HG03097 (cell line): ENCODE results near the gene IGSF11.
"Not testable (repeated sequence)": the region's sequence is repeated elsewhere in the genome, so short reads cannot be mapped to it uniquely, and the experiment has no call there.

ENCODE experiments used
- ATAC-seq: cut with Tn5 transposase; IDR thresholded peaks from one replicate; pipeline ENCODE4 v1.9.1; 2021; ENCODE audit not compliant: unreplicated experiment, low FRiP score

The IGSF11 gene

GRCh38 chr3:118990823-118991560 lies 43.7 kb downstream of the IGSF11 start:
- no peak for ATAC-seq

GRCh38 chr3:118988198-118989130 lies 46.2 kb downstream of the IGSF11 start:
- ATAC-seq = no peak

- ATAC-seq = no peak
These were observed 47.2 kb downstream of the IGSF11 start for GRCh38 chr3:118987477-118987876.

- ATAC-seq = no peak
These were observed 47.9 kb downstream of the IGSF11 start for GRCh38 chr3:118986734-118987133.

GRCh38 chr3:118984699-118985098 lies 49.9 kb downstream of the IGSF11 start:
- no peak for ATAC-seq

GRCh38 chr3:118981494-118982134 lies 53.0 kb downstream of the IGSF11 start:
- ATAC-seq = no peak

GRCh38 chr3:118980832-118981231 lies 53.8 kb downstream of the IGSF11 start:
- ATAC-seq = no peak

GRCh38 chr3:118978393-118978758 lies 56.3 kb downstream of the IGSF11 start:
- ATAC-seq = no peak

GRCh38 chr3:118977671-118978392 lies 56.8 kb downstream of the IGSF11 start:
- ATAC-seq = no peak

GRCh38 chr3:118977118-118977517 lies 57.5 kb downstream of the IGSF11 start:
- ATAC-seq = no peak

GRCh38 chr3:118975476-118975875 lies 59.2 kb downstream of the IGSF11 start:
- not testable (repeated sequence) for ATAC-seq

GRCh38 chr3:118974356-118975097 lies 60.1 kb downstream of the IGSF11 start:
- no peak for ATAC-seq

GRCh38 chr3:118973050-118973449 lies 61.6 kb downstream of the IGSF11 start:
- no peak for ATAC-seq

- no peak for ATAC-seq
These were observed 63.8 kb downstream of the IGSF11 start for GRCh38 chr3:118970819-118971218.

- ATAC-seq = no peak
These were observed 66.0 kb downstream of the IGSF11 start for GRCh38 chr3:118968640-118969039.

- ATAC-seq = no peak
These were observed 66.5 kb downstream of the IGSF11 start for GRCh38 chr3:118968111-118968510.

GRCh38 chr3:118966700-118967099 lies 67.9 kb downstream of the IGSF11 start:
- ATAC-seq = no peak

- ATAC-seq = no peak
These were observed 70.9 kb downstream of the IGSF11 start for GRCh38 chr3:118963711-118964110.

GRCh38 chr3:118960876-118961450 lies 73.7 kb downstream of the IGSF11 start:
- no peak for ATAC-seq
